Caco-2 (cell line): Measurements from ENCODE around the gene WARS2. TPM values are rescaled to one million over a fixed set of nuclear protein-coding genes. Genes with fewer than 3 reads are reported as not detected.

Experiments
- BruUV-seq: library from RNA; stranded (reverse); fragments of 400-500 nt; replicated peaks from 2 replicates; lab custom pipeline; 2021; lab: Mats Ljungman, UMichigan
- CTCF ChIA-PET: fragments of 300-600 bp; sonication (Branson Sonifier 250); formaldehyde crosslinking; loops from one replicate; lab custom pipeline; 2022; ENCODE audit warnings: antibody characterized with exemption; lab: Charles Lee
- POLR2A ChIA-PET: fragments of 300-600 bp; sonication (Branson Sonifier 250); formaldehyde crosslinking; loops from one replicate; lab custom pipeline; 2022; ENCODE audit warnings: antibody characterized with exemption; lab: Charles Lee
- DNase-seq, 2 experiments: peaks; one replicate each; pipeline versions ENCODE4 v3.0.0 to v3.0.0-alpha.2; 2020 to 2022
- H3K27me3 ChIP-seq: replicated peaks from 2 replicates; pipeline ENCODE4 v1.6.0; 2011; ENCODE audit warnings: low read length; ENCODE audit not compliant: control insufficient read depth, insufficient read depth
- H3K36me3 ChIP-seq: 2 replicates; pipeline ENCODE4 v1.5.1; 2011; ENCODE audit warnings: low read length; ENCODE audit not compliant: control insufficient read depth, insufficient read depth
- H3K4me1 ChIP-seq: fragments of 250-450 bp; sonication (Bioruptor Pico); 2 replicates; pipeline ENCODE4 v1.5.1; 2020; ENCODE audit warnings: mild to moderate bottlenecking
- H3K4me3 ChIP-seq: 2 replicates; pipeline ENCODE4 v1.5.1; 2011; ENCODE audit warnings: low read depth, mild to moderate bottlenecking, control low read depth, low read length
- H3K9me3 ChIP-seq: fragments of 250-450 bp; sonication (Bioruptor Pico); 2 replicates; pipeline ENCODE4 v1.5.1; 2020; ENCODE audit warnings: mild to moderate bottlenecking, moderate library complexity
- H3K27ac Mint-ChIP-seq: one replicate; pipeline ENCODE4 v1.8.0; 2022; ENCODE audit warnings: mixed read lengths; ENCODE audit not compliant: unreplicated experiment
- H3K27me3 Mint-ChIP-seq: one replicate; pipeline ENCODE4 v1.8.0; 2022; ENCODE audit warnings: mixed read lengths; ENCODE audit not compliant: insufficient read depth, unreplicated experiment
- H3K36me3 Mint-ChIP-seq: one replicate; pipeline ENCODE4 v1.8.0; 2022; ENCODE audit warnings: mild to moderate bottlenecking, mixed read lengths; ENCODE audit not compliant: insufficient read depth, unreplicated experiment
- H3K4me1 Mint-ChIP-seq: one replicate; pipeline ENCODE4 v1.8.0; 2022; ENCODE audit warnings: low read depth, mixed read lengths; ENCODE audit not compliant: unreplicated experiment
- H3K4me3 Mint-ChIP-seq: one replicate; pipeline ENCODE4 v1.8.0; 2022; ENCODE audit warnings: mild to moderate bottlenecking, moderate library complexity, mixed read lengths; ENCODE audit not compliant: unreplicated experiment
- H3K9me3 Mint-ChIP-seq: one replicate; pipeline ENCODE4 v1.8.0; 2022; ENCODE audit warnings: mixed read lengths; ENCODE audit not compliant: unreplicated experiment
- CTCF ChIP-seq, 2 experiments: fragments of 200-600 bp in 1 of 2; IDR thresholded peaks; 1 replicate in 1 of 2; 2 replicates in 1 of 2; pipeline versions ENCODE4 v1.5.1 to v1.8.0; 2011 to 2022; ENCODE audit warnings: antibody characterized with exemption in 1 of 2, control low read depth in 1 of 2, inconsistent platforms in 1 of 2, low read depth in 1 of 2, low read length in 1 of 2, mild to moderate bottlenecking in 1 of 2, moderate library complexity in 1 of 2; ENCODE audit not compliant: insufficient read depth in 1 of 2, severe bottlenecking in 1 of 2, unreplicated experiment in 1 of 2
- intact Hi-C: fragments of 100-400 bp; cut with micrococcal nuclease; formaldehyde crosslinking; loops from one replicate; pipeline ENCODE4 v1.10.0; 2022; ENCODE audit not compliant: unreplicated experiment
- total RNA-seq: library from RNA; stranded (reverse); gene quantifications from 2 replicates; pipeline ENCODE4 v1.2.3, GENCODE V29; 2022

WARS2 gene
- total RNA-seq, 1 experiment from 2014 or later = 11.9 TPM

GRCh38 chr1:119147661-119148090, 7.2 kb upstream of the WARS2 start:
- DNase-seq = no peak
- H3K4me3 Mint-ChIP-seq = no peak overlapping the region
- CTCF ChIA-PET = no interaction called here

GRCh38 chr1:119146466-119146865, 6.0 kb upstream of the WARS2 start:
- no peaks in the 10 kb centered on the region for H3K9me3 Mint-ChIP-seq
- no TSS peak for BruUV-seq
- no peak overlapping the region for H3K4me3 Mint-ChIP-seq
- no peaks in the 10 kb centered on the region for H3K27me3 Mint-ChIP-seq
- no peak for DNase-seq
- peaks cover 5% of the 10 kb centered on the region for H3K4me1 Mint-ChIP-seq
- intact Hi-C loops = no loop called here
- Histone ChIP-seq H3K9me3 (no peaks in the 10 kb centered on the region), H3K27me3 (no peaks in the 10 kb centered on the region), H3K4me1 (0 out of 2 replicates have a peak, but pooled peaks cover 6% of the 10 kb centered on the region), H3K36me3 (no peaks in the 10 kb centered on the region), H3K4me3 (no peak overlapping the region)
- CTCF ChIA-PET = no interaction called here
- no peak overlapping the region for H3K27ac Mint-ChIP-seq
- POLR2A ChIA-PET = no interaction called here
- H3K36me3 Mint-ChIP-seq = no peaks in the 10 kb centered on the region
- no peak for TF ChIP-seq CTCF (IDR thresholded peaks at IDR 0.05; ENCODE audit: insufficient read depth in 1 of 2, low read depth in 1 of 2, low read length in 1 of 2, severe bottlenecking in 1 of 2, unreplicated experiment in 1 of 2)

More at GRCh38 chr1:119147661-119148090, 7.2 kb upstream of the WARS2 start:
- no TSS peak for BruUV-seq
- POLR2A ChIA-PET = no interaction called here
- TF ChIP-seq CTCF (IDR thresholded peaks at IDR 0.05; ENCODE audit: insufficient read depth in 1 of 2, low read depth in 1 of 2, low read length in 1 of 2, severe bottlenecking in 1 of 2, unreplicated experiment in 1 of 2) = no peak
- Mint-ChIP-seq H3K27ac (no peak overlapping the region), H3K4me1 (no peaks in the 10 kb centered on the region), H3K9me3 (no peaks in the 10 kb centered on the region), H3K36me3 (no peaks in the 10 kb centered on the region), H3K27me3 (no peaks in the 10 kb centered on the region)
- Histone ChIP-seq H3K9me3 (no peaks in the 10 kb centered on the region), H3K36me3 (no peaks in the 10 kb centered on the region), H3K4me1 (no peaks in the 10 kb centered on the region), H3K27me3 (no peaks in the 10 kb centered on the region), H3K4me3 (no peak overlapping the region)
- intact Hi-C loops = no loop called here

GRCh38 chr1:119144813-119145212, 4.4 kb upstream of the WARS2 start:
- no peaks in the 10 kb centered on the region for H3K27me3 Mint-ChIP-seq
- CTCF ChIA-PET = no interaction called here
- POLR2A ChIA-PET = no interaction called here

More at GRCh38 chr1:119144813-119145212, 4.4 kb upstream of the WARS2 start:
- intact Hi-C loops = loop anchor here (5.0 kb wide), 1 partner anchor 132 kb away; no protein-coding TSS in a partner anchor
- H3K4me1 Mint-ChIP-seq = peaks cover 9% of the 10 kb centered on the region
- Histone ChIP-seq H3K4me3 (no peak overlapping the region), H3K36me3 (no peaks in the 10 kb centered on the region), H3K4me1 (0 out of 2 replicates have a peak, but pooled peaks cover 6% of the 10 kb centered on the region), H3K9me3 (no peaks in the 10 kb centered on the region), H3K27me3 (no peaks in the 10 kb centered on the region)
- TF ChIP-seq CTCF (IDR thresholded peaks at IDR 0.05; ENCODE audit: insufficient read depth in 1 of 2, low read depth in 1 of 2, low read length in 1 of 2, severe bottlenecking in 1 of 2, unreplicated experiment in 1 of 2) = no peak
- H3K4me3 Mint-ChIP-seq = no peak overlapping the region
- H3K27ac Mint-ChIP-seq = no peak overlapping the region
- BruUV-seq = no TSS peak
- no peak for DNase-seq
- H3K36me3 Mint-ChIP-seq = no peaks in the 10 kb centered on the region
- no peaks in the 10 kb centered on the region for H3K9me3 Mint-ChIP-seq
